Posterior vena cava (tissue), 2 donors: ENCODE measurements around the gene AVEN. TPM values are rescaled to one million over a fixed set of nuclear protein-coding genes. Genes with fewer than 3 reads are reported as not detected.
"Not testable (repeated sequence)": the region's sequence is repeated elsewhere in the genome, so short reads cannot be mapped to it uniquely, and the experiment has no call there.

Experiments used
- DNase-seq: peaks from one replicate; pipeline ENCODE4 v3.0.0-alpha.2; 2020; ENCODE audit warnings: low spot score
- intact Hi-C, 2 donors: fragments of 100-400 bp; cut with DNase I; formaldehyde crosslinking; loops; one replicate each; pipeline versions ENCODE4 v1.14.1 to v1.14.2; 2022 to 2023
- long read RNA-seq, 2 donors: library from polyadenylated mRNA; unstranded; transcript quantifications; one replicate each; pipeline ENCODE4 v2.0.0, GENCODE V29; 2020 to 2021
- total RNA-seq, 2 donors: library from RNA; stranded (reverse); fragmentation: NEBNext Ultra II Directional; extraction: Animal tissue kit (Norgen Biotek cat#: 25700); gene quantifications; one replicate each; pipeline ENCODE4 v1.2.1, GENCODE V29; 2021
- donor health status: DM: yes; HTN: yes; CAD: no.
- donor health status: DM: yes; HTN: yes; CAD: no.

Gene AVEN, protein sequence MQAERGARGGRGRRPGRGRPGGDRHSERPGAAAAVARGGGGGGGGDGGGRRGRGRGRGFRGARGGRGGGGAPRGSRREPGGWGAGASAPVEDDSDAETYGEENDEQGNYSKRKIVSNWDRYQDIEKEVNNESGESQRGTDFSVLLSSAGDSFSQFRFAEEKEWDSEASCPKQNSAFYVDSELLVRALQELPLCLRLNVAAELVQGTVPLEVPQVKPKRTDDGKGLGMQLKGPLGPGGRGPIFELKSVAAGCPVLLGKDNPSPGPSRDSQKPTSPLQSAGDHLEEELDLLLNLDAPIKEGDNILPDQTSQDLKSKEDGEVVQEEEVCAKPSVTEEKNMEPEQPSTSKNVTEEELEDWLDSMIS
- 10 to 100 TPM; 20.5 to 30.9 TPM for total RNA-seq
- long read RNA-seq, donor 1, transcript AVEN-201 (6 exons, 1,605 nt): major isoform, 15 of 19 reads
- long read RNA-seq, donor 1, partial matches to known transcripts: 3 of 19 reads
- long read RNA-seq, donor 1, other reads (novel, unspliced or antisense): 1 of 19 reads
- long read RNA-seq, donor 2, partial matches to known transcripts: 3 of 6 reads
- long read RNA-seq, donor 2, other reads (novel, unspliced or antisense): 3 of 6 reads

DNA sequence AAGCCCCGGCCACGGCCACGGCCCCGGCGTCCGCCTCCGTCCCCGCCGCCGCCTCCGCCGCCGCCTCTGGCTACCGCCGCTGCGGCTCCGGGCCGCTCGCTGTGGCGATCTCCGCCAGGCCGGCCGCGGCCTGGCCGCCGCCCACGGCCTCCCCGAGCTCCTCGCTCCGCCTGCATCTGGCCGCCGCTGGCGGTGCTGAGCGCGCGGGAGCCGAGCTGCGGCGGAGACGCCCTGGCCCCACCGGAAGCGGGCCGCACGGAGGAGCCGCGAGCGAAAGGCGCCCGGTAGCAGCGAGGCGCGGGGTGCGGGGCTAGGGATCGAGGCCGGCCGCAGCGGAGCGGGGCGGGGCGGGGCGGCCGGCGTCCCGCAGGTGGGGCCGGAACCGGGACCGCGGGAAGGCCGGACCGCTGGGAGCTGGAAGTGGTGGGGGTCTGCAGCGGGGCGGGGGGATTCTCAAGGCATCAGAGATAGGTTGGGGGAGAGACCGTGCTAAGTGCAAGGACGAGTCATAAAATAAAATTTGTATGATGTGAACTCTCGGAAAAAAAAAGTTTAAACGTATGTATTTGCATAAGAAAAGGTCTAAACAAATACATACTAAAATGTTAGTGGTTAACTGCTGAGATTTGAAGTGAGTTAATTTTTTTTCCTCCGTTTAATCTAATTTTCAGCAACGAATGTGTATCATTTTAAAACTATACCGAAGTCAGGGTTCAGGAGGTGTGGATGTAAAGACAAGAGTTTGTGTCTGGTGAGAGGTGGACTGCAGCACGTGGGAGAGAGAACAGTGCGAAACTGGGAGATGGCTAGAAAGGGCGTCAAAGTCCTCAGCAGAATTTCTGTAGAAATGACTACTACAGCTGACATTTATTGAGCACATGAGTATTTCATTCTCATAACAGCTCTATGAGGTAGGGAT lies at the start of gene AVEN:
AVEN (minus strand) TSS at position 334 of the 919 bp plus-strand sequence; CDS start at position 176, 158 bp downstream.
- DNase-seq: peak; percentile 85
- intact Hi-C loops: no loop called here

DNA sequence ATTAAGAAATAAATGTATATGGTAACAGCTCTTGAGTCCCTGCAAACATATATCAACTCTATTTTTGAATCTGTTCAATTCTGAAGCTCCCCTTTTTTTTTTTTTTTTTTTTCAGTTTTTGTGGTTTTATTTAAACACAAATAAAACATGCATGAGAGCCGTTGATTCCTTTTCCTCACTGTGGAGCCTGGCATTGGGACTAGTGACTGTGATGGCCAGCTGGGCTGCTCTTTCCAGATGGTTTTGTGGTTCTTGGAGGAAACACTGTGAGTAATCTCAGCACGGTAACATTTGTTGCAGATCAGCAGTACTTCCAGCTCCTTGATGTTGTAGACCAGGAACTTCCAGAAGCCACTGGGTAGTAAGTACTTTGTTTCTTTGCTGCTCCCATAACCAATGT lies 46.7 kb upstream of the AVEN start:
- DNase-seq: no peak
- intact Hi-C loops: no loop called here

DNA sequence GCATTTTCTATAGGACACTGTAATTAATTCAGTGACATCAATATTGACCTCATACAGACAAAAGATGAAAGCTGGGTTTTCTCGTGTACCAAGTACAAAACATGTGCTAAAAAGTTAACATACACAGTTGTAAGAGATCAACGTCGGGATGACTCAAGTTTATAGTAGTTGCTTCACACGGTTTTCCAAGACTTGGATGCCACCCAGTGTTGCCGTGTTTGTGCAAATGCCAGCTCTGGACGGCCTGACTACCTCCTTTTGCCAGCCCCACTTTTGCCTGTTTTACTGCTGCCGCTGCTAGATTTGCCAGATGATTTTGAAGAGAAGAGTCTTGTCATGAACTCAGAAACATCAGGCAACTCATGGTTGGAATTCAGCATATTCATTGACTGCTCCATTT lies 45.1 kb upstream of the AVEN start:
- intact Hi-C loops: no loop called here
- no peak for DNase-seq

DNA sequence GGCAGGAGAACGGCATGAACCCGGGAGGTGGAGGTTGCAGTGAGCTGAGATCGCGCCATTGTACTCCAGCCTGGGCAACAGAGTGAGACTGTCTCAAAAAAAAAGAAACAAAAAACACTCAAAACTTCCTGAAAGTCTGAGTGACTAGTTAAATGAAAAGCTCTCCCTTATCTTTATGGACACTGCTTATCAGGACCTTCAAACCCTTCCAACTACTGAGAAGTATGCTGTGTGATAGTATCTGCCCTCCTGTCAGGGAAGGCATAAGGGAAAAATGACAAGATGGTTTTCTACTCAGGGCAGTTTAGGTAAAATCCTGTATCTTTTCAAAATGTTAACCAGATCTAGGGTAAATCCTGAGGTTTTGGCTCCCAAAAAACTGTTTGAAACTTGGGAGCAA lies 40.9 kb upstream of the AVEN start:
- intact Hi-C loops: loop anchor here in 1 of 2 donors (2.0 kb wide), 1 partner anchor 69 kb away; no protein-coding TSS in a partner anchor
- DNase-seq: no peak

DNA sequence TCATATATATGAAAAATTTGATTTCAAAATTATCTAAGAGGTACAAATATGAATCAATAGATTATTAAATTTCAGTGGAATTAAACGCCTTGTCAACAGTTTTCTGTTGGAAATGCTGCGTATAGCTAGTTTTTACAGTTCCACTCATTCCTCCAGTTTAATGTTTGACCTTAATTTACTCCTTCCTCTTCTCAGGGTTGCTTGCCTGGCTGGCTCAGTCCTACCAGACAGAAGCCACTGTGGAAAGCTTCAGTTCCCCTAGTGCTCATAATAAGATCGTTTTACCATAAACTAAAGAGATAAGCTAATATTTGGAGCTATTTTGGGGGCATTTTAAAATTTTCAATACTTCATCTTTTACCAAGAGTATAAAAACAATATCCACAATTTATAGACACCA lies 39.9 kb upstream of the AVEN start:
- intact Hi-C loops: no loop called here
- no peak for DNase-seq

DNA sequence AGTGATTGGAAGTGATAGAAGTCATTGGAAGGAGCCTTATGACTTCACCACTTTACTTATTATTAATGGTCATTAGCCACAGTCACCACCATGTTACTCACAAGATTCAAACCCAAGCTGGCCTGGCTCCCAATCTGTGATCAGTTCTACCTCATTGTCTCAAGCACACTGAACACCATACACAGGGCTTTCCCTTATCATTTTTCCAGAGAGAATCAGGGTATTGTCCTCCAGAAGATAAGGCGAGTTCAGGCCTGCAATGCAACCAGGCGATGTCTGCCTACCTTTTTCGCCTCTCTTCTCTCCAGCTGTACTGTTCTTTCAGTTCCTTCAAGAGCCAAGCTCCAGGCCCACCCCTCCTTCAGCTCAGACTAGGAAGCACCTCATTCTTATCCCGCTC lies 37.8 kb upstream of the AVEN start:
- no peak for DNase-seq
- intact Hi-C loops: no loop called here

DNA sequence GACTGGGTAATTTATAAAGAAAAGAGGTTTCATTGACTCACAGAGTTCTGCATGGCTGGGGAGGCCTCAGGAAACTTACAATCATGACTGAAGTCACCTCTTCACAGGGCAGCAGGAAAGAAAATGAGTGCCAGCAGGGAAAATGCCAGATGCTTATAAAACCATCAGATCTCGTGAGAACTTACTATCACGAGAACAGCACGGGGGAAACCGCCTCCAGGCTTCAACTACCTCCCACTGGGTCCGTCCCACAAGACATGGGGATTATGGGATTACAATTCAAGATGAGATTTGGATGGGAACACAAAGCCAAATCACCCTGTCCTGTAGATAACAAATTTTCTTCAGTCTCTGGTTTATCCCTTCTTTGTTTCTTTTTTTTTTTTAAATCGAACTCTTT lies 31.0 kb upstream of the AVEN start:
- no peak for DNase-seq

DNA sequence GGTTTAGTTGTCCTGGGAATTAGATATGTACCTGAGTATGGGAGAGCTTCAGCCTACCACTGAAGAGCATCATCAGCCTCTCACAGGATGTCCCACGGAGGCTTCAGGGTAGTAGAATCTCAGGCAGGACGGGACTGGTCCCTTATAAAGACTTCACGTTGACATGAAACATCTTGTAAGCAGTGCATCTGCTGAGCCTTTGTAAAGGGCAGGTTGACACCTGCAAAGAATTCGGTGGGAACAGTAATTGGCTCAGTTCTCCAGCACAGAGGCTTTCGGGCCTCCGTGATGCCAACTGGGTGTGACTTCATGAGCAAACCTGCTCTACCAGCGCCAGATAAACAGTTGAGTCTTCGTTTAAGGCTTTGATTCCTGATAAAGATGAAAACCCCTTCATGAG lies 26.9 kb upstream of the AVEN start:
- intact Hi-C loops: no loop called here
- DNase-seq: no peak

More for the DNA sequence above, 31.0 kb upstream of the AVEN start:
- intact Hi-C loops: loop anchor here in 1 of 2 donors (5.0 kb wide), 1 partner anchor 1117 kb away; no protein-coding TSS in a partner anchor

DNA sequence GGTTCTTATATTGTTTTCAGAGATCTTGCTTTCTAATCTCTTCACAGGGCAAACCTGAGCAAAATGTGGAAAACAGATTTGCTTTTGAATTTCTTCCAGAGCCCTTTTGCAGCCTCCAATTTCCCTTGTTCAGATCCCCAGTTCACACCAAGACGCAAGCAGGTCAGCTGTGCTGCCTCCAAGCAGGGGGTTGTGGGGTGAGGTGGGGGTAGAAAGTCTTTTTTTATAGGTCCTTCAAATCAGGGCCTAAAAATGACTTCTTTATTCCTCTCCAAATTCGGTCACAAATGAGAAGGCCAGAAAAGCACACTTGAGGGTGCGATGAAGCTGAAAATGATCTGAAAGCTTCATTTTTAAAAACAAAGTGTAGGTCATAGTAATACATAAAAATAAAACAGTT lies 26.3 kb upstream of the AVEN start:
- DNase-seq: no peak
- intact Hi-C loops: no loop called here

DNA sequence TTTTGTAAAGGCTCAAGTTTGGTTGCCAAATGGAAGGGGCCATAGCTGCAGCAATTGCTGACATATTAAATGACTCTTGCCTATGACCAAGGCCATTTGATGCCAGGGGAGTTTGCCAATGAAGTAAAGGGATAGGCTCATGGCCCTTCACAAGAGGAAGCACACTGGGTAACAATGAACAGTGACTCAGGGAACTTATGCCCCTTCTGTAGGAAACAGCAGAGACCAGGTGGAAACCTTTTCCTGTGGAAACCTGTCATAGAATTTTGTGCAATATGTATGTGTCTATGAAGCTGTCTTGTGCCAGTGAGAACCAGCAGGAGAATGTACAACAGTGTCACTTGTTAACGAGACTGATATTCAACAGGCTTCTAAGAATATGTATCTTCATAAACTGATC lies 25.4 kb upstream of the AVEN start:
- intact Hi-C loops: loop anchor here in 1 of 2 donors (5.0 kb wide), 1 partner anchor 148 kb away; the partner anchor contains the start of gene KATNBL1
- no peak for DNase-seq

DNA sequence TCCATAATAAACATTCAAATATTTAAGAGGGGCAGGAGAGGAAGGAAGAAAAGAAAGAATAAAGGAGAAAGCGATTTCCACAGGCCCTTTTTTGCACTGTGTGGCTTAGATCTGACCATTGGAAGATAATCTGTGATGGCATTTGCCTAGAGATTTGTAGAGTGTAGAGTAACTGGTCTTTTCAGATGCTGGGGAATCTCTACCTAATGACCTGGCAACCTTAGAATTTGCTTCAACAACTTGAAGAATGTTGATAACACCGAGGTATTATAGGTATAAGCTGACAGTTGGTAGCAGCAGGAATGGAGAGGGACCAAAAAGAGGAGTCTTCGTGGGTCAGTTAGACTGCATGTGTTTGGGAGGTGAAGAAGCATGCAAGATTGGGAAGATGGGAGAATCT lies 20.9 kb upstream of the AVEN start:
- intact Hi-C loops: loop anchor here (5.0 kb wide), 1 partner anchor 152 kb away; the partner anchor contains the start of gene KATNBL1 (in 2 of the 2)
- no peak for DNase-seq

DNA sequence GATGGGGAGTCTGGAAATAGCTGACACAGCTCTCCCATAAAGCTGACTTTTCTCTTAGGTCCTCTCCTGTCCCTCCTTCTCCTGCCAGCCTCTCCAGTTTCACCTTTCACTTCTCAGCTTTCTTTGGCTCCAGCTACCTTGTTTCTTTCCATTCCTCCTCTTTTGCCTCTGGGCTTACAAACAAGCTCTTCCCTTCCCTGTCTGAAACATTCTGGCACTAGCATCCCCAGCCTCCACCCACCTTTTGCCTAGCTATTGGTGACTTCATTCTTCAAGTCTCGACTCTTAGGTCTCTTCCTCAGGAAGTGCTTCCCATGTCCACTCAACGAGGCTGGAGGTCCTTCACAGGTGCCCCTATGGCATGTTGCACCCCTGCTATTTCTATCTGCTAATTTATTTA lies 20.5 kb upstream of the AVEN start:
- intact Hi-C loops: loop anchor here in 1 of 2 donors (5.0 kb wide), 1 partner anchor 153 kb away; the partner anchor contains the start of gene KATNBL1
- no peak for DNase-seq

DNA sequence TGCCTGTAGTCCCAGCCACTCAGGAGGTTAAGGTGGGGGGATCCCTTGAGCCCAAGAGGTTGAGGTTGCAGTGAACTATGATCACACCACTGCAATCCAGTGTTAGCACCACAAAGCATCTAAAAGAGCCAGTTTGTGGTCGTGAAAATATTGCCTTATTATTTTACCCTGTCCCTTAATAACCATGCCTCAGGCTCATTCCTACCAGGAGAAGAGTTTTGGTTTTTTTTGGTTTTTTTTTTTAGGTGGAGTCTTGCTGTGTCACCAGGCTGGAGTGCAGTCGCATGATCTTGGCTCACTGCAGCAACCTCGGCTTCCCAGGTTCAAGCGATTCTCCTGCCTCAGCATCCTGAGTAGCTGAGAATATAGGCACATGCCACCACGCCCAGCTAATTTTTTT lies 17.9 kb upstream of the AVEN start:
- intact Hi-C loops: loop anchor here in 1 of 2 donors (5.0 kb wide), 1 partner anchor 155 kb away; the partner anchor contains the start of gene KATNBL1
- no peak for DNase-seq

DNA sequence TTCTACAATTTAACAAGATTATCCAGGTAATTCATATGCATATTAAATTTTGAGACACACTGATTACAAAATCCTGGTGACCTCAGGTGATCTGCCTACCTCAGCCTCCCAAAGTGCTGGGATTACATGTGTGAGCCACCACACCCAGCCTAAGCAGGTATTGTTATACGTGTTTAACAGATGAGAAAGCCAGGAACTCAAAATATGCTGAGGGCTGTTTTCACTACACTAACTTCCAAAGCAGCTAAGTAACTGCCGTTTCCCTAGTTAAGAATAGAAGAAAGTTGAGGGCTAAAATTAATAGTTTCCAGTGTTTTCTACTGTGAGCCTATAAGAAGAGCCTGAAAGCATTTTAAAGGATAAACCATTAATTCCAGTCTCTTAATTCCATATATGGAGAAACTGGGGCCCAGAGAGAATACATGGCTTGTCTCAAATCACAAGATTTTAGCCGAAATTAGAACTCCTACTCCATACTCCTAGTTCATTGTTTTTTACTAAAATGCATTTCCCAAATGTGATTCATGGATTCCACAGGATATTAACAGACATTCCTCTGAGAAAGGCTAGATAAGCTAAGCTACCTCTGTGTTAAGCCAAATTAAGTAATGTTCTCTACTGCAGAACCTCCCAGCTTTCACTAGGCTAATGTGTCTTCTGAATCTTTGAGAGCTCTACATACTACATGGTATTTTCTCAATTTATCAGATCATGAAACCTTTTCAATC lies 17.0 kb upstream of the AVEN start:
- DNase-seq: no peak
- intact Hi-C loops: loop anchor here in 1 of 2 donors (5.0 kb wide), 1 partner anchor 156 kb away; the partner anchor contains the start of gene KATNBL1

DNA sequence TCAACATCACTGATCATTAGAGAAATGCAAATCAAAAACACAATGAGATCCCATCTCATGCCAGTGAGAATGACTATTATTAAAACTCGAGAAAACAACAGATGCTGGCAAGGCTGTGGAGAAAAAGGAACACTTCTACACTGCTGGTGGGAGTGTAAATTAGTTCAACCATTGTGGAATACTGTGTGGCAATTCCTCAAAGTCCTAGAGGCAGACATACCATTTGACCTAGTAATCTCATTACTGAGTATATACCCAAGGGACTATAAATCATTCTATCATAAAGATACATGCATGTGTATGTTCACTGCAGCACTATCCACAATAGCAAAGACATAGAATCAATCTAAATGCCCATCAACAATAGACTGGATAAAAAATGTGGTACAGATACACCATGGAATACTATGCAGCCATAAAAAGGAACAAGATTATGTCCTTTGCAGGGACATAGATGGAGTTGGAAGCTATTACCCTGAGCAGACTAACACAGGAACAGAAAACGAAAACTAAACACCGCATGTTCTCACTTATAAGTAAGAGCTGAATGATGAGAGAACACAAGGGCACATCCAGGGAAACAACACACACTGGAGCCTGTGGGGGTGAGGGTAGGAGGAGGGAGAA lies 15.2 kb upstream of the AVEN start:
- intact Hi-C loops: no loop called here
- no peak for DNase-seq

DNA sequence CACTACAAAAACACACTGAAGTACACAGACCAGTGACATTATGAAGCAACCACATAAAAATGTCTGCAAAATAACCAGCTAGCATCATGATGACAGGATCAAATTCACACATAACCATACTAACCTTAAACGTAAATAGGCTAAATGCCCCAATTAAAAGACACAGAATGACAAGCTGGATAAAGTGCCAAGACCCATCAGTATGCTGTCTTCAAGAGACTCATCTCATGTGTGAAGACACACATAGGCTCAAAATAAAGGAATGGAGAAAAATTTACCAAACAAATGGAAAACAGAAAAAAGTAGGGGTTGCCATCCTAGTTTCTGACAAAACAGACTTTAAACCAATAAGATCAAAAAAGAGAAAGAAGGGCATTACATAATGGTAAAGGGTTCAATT lies 11.4 kb upstream of the AVEN start:
- DNase-seq, intact Hi-C loops: not testable (repeated sequence)

DNA sequence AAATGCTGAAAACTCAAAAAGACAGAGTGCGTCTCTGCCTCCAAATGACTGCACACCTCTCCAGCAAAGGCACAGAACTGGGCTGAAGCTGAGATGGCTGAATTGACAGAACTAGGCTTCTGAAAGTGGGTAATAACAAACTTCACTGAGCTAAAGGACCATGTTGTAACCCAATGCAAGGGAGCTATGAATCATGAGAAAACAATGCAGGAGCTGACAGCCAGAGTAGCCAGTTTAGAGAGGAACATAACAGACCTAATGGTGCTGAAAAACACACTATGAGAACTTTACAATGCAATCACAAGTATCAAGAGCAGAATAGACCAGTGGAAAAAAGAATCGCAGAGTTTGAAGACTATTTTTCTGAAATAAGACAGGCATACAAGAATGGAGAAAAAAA lies 10.1 kb upstream of the AVEN start:
- intact Hi-C loops: no loop called here
- no peak for DNase-seq
